Germinal center (tissue), 1 donor: ENCODE data around the gene CENPK.
"Not testable (repeated sequence)": the region's sequence is repeated elsewhere in the genome, so short reads cannot be mapped to it uniquely, and the experiment has no call there.

Source experiments
- DNase-seq: peaks from one replicate; pipeline ENCODE4 v3.0.0; 2012; ENCODE audit warnings: mixed read lengths, low spot score

Gene CENPK

DNA sequence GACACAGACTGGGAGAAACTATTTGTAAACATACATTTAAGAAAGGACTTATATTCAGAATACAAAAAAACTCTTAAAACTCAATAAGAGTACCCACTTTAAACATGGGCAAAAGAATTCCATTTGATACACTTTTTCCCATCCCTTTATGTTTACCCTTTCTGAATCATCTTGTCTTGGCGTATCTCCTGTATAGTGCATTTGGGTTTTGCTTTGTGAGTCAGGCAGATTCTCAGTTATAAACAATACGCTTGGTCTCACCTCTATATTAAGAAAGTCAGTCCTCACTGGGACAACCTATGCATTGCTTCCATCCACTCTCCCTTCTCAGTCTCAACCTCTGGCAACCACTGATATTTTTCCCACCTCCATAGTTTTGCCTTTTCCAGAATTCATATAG lies 54.0 kb downstream of the CENPK start:
- DNase-seq, result no peak

DNA sequence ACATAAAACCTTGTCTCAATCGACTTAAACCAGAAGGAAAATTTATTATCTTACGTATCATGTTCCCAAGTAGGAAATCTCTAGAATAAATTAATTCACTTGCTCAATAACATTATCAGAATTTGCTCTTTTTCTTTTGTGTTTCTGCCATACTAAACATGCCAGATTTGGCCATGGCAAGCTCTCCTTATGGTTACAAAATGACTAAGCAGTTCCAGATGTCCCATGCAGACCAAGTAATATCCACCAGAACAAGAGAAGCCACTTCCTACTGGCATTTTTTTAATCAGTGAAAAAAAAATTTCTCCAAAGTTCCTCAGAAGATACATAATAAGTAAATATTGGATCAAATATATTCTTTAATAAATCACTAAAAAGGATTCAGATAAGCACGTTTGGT lies 56.0 kb downstream of the CENPK start:
- no peak for DNase-seq

DNA sequence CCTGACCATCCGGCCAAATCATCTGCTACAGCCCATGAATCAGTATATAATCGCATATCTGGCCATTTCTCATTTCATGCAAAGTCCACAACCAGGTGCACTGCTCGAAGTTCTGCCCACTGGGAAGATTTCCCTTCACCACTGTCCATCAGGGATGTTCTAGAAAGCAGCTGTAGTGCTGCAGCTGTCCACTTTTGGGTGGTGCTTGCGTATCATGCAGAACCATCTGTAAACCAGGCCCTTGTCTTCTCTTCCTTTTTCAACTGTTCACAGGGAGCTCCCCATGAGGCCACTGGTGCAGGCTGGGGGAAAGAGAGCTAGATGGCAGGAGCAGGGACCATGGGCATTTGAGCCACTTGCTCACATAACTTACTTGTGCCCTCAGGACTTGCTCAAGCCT lies 73.8 kb downstream of the CENPK start:
- DNase-seq, result no peak

DNA sequence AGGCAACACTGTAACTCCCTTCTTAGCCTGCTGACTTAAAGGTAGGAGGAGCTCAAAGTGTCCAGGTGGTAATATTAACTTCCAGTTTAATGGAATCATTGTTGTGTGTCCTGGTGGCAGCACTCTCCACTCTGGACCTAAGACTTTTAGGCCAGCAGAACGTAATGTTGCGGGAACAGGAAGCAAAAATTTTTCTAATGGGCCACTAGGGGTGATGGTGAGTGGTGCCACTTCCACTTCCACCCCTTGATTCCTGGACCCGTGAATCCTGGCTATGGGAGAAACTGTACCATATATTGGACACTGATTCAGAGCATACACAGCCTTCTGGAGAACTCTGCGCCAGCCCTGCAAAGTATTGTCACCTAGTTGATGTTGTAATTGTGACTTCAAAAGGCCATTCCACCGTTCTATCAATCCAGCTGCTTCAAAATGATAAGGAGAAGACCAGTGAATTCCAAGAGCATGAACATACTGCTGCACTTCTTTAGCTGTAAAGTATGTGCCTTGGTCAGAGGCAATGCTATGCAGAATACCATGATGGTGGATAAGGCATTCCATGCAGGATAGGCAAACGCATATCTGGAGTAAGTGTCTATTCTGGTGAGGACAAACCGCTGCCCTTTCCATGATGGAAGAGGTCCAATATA lies 74.8 kb downstream of the CENPK start:
- not testable (repeated sequence) for DNase-seq

DNA sequence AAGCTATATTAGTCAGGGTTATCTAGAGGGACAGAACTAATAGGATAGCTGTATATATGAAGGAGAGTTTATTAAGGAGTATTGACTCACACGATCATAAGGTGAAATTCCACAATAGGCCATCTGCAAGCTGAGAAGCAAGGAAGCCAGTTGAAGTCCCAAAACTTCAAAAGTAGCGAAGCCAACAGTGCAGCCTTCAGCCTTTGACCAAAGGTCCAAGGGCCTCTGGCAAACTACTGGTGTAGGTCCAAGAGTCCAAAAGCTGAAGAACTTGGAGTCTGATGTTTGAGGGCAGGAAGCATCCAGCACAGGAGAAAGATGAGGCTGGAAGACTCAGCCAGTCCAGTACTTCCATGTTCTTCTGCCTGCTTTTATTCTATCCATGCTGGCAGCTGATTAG lies 76.2 kb downstream of the CENPK start:
- not testable (repeated sequence) for DNase-seq

DNA sequence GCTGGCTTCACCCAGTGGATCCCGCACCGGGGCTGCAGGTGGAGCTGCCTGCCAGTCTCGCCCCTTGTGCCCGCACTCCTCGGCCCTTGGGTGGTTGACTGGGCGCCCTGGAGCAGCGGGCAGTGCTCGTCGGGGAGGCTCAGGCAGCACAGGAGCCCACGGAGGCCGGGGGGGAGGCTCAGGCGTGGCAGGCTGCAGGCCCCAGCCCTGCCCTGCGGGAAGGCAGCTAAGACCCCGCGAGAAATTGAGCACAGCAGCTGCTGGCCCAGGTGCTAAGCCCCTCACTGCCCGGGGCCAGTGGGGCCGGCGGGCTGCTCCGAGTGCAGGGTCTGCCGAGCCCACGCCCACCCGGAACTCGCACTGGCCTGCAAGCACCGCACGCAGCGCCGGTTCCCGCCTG lies 77.6 kb downstream of the CENPK start:
- no peak for DNase-seq

DNA sequence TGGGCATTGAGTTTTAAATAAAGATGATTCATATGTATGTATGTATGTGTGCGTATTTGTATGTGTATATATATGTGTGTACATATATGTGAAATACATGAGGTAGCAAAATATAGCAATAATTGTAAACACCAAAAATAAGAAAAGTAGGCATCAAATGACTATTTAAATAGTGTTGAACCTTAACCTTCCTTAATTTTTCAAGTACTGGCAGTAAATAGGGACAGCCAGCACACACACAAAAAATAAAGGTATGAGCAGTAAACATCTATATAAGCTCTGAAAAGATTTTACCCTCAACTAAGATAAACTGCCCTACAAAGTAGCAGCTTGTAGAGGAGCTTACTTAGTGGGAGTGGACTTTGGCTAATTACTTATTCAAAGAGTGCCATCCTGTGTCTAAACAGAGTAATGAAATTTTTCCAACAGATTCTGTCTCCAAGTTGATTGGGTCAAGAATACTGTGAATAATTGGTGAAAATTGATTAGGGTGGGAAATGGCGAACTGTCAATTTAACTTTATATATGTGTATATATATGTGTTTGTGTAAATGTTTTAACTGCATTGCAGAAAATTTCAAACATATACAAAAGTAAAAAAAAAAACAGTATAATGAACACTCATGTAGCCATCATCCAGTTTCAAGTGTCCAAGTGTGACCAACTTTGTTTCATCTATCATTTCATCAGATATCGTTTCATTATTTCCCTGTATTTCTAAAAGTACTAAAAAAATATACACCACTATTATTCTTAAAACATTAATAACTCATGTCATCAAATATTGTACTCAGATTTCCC lies 79.2 kb downstream of the CENPK start:
- DNase-seq, result no peak

DNA sequence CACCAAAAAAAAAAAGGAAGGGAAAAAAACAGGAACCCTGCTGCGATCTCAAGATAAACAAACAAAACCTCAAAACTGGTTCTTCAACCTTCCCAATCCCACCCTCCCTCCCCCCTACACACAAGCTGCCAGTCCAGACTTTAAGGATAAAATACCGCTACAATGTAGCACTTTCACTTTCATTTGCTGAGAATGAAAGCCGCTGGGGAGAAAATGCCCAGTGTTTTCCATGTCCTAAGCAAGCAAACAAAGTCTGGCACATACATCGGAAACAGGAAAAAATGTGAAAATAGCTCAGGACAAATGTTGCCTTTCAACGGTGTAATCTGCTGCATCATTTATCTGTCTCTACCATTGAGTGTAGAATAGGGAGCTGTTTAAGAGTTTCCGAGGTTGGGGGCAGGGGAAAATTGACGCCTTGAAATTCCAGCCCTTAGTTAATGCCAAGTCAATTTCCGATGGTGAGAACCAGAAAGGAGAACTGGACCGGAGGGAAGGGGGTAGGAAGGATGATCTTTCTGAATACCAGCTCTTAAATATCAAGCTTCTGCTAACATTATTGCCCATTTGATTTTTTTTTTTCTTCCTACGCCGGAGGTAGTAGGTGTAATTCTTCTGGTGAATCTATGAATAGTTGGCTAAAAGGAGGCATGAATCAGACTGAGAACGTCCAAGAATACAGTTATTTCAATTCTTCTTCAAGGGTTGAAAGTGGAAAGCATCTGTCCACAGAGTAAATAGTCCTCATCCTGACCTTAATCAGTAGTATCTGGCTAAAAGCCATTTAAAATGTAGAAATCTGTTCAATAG lies 80.0 kb downstream of the CENPK start:
- DNase-seq, result peak; percentile 13

DNA sequence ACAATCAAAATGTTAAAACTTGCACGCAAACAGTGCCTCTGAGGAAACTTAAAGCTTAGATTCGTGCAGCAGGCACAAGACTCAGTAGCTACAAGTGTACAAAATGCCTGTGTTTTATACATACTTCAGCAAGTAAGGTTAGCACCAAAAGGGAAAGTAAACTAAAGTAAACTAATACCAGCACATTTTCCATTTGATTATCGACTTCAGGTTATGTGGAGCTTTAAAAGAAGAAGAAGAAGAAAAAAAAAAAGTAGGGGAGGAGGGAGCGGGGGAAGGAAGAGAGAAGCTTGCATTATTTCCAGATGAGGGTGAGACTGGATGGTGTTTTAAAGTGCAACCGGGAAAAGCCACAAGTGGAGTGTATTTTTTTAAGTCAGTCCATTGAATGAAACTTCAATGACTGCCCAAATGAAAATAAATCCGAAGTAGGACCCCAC lies 80.7 kb downstream of the CENPK start:
- no peak for DNase-seq

DNA sequence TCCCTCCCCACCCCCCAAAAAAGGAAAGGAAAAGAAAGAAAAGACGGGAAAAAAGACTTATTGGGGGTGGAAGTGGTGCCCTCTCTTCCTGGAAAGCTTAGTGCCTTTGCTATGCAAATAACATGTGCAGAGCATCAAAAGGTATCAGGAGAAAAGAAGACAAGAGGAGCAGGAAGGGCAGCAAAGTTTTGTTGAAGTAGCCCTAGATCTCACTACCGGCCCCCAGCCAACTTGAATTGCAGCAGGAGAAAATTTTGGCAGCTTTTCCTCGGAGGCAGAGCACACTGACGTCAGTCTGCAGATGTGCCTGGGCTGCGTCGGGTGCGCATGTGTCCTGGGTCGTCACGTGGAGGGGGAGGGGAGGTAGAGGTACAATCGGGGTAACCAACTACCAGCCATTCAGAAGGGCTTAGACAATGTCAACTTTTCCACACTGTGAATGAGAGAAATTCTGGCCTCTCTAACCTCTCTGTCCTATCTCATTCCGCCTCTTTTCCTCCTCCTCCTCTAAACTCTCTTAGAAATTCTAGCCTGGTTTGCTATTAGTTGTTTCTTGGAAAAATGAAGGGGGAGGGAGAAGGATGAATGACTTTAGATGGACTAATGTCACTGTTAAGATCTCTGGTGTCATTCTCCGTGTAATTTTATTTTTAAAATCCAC lies 81.2 kb downstream of the CENPK start, which contains the start of gene ADAMTS6:
Gene ADAMTS6, minus strand, starts transcription at position 286 of the 661 bp plus-strand sequence. CDS start 8,247 bp downstream, outside the sequence.
- peak; percentile 52 for DNase-seq

DNA sequence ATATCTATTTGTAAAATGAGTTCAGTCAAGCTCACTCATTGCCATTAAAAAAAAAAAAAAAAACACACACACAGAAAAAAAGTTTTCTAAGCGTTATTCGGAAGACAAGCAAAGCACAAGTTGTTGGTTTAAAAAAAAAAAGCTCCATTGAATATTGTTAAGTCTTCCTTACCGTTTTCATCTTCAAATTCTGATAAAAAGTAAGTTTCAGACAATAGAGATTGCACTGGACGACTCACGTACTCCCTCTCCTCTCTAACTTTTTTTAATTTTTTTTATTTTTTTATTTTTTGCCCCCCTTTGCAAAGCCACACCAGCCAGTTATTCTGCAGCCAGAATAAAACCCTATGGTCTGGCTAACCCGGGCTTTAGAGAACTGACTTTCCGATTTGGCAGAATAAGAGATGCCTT lies 81.8 kb downstream of the CENPK start:
- DNase-seq, result no peak

DNA sequence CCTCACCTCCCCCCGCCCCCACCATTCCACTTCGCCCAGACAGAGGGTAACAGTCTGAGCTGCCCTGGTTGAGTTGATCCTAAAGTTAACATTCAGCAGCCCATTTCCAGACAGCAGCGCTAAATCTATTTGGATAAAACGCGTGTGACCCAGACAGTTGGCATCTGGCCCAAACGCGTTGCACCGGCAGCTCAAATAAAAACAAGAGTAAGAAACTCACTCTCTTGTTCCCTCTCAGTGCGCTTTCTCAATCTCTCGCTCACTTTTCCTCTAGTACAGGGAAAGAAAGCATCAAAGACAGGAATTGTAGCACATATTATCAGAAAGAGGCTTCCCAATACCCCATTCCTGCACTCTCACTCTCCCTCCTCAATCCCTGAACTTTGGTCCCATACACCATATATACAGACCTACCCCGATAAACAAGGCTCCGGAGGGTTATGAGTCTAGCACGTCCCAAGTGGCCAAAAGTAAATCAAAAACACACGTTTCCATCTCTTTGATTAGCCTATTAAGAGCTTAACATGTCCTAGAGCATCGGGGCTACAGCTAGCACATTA lies 82.6 kb downstream of the CENPK start:
- DNase-seq, result no peak

DNA sequence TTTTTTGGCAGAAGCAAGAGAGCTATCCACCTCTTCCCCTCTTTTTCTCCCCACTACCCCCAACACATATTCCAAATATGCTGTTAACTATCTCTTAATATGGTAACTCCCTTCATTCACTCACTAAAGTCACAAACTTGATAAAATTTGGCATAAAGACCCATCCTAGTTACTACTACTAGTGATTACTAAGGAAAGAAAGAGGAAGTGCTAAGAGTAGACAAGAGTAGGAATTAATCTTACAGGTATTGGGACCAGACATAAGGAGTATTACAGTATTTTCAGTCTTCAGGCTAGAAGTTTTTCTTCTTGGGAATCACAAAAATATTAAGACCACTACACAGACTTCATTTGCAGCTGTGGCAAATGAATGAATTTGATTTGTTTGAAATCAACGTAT lies 83.4 kb downstream of the CENPK start:
- no peak for DNase-seq

DNA sequence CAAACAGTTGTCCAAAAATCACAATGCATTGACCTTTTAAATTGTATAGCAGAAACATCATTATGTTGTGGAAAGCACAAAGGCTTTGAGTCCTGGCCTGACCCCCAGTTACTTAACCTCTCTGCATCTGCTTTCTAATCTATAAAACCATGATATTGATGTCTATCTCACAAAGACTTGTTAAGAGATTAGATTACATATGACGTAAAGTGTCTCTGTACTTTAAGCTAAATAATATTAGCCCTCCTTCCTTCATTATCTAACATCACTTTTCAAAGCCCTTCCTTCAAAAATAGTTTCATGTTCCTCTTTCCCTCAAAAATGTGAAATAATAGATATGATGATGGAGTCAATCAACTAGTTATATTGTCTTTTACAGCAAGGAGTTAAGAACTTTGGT lies 84.6 kb downstream of the CENPK start:
- DNase-seq, result no peak

DNA sequence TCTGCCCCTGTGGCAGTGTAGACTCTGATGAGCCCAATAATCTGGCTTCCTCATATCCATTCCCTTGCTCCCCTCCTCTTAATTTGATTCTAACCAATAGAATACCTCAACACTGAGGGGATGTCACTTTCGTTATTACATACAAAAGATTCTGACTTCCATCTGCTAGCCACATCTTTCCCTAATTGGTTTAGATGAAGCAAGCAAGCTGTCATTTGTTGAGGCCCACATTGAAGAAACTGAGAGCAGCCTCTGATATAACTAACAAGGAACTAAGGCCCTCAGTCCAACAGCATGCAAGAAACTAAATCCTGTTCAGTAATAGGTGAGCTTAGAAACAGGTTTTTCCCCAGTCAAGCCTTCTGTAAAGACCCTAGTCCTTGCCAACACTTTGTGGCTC lies 87.1 kb downstream of the CENPK start:
- no peak for DNase-seq

DNA sequence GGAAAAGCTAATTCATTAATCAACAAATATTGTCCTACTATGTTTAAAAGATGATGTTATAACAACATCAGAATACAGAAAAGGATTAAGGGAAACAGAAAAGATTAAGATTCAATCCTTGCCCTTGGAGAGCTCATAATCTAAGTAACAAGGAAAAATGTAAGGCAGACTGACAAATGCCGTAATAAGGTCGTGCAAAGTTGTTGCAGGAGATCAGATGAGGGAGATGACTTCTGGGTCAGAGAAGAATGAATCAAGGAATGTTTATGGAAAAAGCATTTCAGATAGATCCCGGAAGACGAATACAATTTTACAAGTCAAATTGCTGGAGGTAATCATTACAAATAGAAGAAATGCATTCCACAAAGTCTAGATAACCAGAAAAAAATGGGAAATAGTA lies 87.6 kb downstream of the CENPK start:
- DNase-seq, result no peak

DNA sequence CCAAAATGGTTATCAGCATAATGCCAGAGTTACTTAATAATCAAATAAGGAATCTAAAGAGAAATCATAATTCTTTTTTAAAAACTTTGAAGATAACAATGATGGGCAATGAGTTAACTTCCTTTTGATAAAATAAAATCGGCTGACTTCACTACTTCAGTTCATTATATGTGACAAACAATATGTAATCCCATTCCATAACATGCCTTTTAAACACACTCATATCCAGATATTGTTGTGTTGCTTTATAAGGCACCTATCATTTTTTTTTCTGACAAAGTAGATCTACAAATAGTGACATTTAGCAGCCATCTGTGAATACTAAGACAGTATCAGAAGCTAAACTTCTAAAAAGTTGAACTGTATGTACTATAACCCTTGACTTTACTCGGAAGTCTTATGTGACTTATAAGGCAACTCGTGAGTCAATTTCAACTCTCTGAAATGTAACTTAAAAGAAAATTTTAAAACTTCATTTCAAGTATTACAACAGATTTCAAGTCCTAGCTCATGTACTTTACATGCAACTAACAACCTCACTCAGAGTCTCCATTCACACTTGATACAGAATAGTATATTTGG lies 88.7 kb downstream of the CENPK start:
- DNase-seq, result no peak

DNA sequence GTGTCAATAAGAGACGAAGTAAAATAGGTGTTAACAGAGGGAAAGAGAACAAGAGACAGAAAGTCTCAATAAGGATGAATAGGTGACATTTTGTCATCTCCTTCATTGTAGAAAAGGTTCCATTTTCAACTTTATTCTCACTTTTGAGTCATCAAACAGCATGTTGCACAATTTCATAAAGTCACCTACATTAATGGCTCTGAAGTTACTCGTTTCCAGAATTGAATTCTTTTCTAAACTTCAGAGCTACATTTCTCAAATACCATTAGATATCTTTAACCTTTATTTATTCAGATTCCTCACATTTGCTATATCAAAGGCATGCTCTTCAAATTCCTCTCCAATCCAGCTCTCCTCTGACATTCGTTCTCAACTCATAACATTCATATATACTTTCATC lies 94.3 kb downstream of the CENPK start:
- no peak for DNase-seq
